ENCODE measurements around the gene PPAT. TPM values are rescaled to one million over a fixed set of nuclear protein-coding genes. Genes with fewer than 3 reads are reported as not detected.

Gene PPAT
- total and polyA plus RNA-seq, 2 experiments from 2014 or later, result 63.0 to 96.8 TPM

- TF ChIP-seq, protein P1, sequence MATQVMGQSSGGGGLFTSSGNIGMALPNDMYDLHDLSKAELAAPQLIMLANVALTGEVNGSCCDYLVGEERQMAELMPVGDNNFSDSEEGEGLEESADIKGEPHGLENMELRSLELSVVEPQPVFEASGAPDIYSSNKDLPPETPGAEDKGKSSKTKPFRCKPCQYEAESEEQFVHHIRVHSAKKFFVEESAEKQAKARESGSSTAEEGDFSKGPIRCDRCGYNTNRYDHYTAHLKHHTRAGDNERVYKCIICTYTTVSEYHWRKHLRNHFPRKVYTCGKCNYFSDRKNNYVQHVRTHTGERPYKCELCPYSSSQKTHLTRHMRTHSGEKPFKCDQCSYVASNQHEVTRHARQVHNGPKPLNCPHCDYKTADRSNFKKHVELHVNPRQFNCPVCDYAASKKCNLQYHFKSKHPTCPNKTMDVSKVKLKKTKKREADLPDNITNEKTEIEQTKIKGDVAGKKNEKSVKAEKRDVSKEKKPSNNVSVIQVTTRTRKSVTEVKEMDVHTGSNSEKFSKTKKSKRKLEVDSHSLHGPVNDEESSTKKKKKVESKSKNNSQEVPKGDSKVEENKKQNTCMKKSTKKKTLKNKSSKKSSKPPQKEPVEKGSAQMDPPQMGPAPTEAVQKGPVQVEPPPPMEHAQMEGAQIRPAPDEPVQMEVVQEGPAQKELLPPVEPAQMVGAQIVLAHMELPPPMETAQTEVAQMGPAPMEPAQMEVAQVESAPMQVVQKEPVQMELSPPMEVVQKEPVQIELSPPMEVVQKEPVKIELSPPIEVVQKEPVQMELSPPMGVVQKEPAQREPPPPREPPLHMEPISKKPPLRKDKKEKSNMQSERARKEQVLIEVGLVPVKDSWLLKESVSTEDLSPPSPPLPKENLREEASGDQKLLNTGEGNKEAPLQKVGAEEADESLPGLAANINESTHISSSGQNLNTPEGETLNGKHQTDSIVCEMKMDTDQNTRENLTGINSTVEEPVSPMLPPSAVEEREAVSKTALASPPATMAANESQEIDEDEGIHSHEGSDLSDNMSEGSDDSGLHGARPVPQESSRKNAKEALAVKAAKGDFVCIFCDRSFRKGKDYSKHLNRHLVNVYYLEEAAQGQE (IDR thresholded peaks at IDR 0.05; ENCODE audit: unreplicated experiment), result no peak
Measured at GRCh38 chr4:56345458-56345857, 90.0 kb downstream of the PPAT start (continued).

Other genes with a start within 250 kb of the PPAT start
- gene AASDH, start 48.1 kb downstream of the PPAT start, total RNA-seq (2014; rRNA removed; shearing (Covaris generic)), result 10.8 and 12.2 TPM in 2 replicates
- 35.6 and 38.4 TPM in 2 replicates for gene AASDH, start 48.1 kb downstream of the PPAT start, polyA plus RNA-seq (2016; fragmentation: Nextera tagmentation; extraction: Ambion mirVana)
- 366 and 390 TPM in 2 replicates for gene PAICS, start 645 bp upstream of the PPAT start, total RNA-seq (2014; rRNA removed; shearing (Covaris generic))
- 260 and 300 TPM in 2 replicates for gene PAICS, start 645 bp upstream of the PPAT start, polyA plus RNA-seq (2016; fragmentation: Nextera tagmentation; extraction: Ambion mirVana)
- gene SRP72, start 32.0 kb upstream of the PPAT start, total RNA-seq (2014; rRNA removed; shearing (Covaris generic)), result 73.1 and 84.6 TPM in 2 replicates
- gene SRP72, start 32.0 kb upstream of the PPAT start, polyA plus RNA-seq (2016; fragmentation: Nextera tagmentation; extraction: Ambion mirVana), result 114 and 174 TPM in 2 replicates
- not detected in 2 replicates for gene ARL9, start 70.2 kb upstream of the PPAT start, total RNA-seq (2014; rRNA removed; shearing (Covaris generic))
- 0.37 TPM in 2 replicates for gene ARL9, start 70.2 kb upstream of the PPAT start, polyA plus RNA-seq (2016; fragmentation: Nextera tagmentation; extraction: Ambion mirVana)
- gene HOPX, start 245.7 kb upstream of the PPAT start, total RNA-seq (2014; rRNA removed; shearing (Covaris generic)), result not detected in 2 replicates
- not detected in 2 replicates for gene HOPX, start 245.7 kb upstream of the PPAT start, polyA plus RNA-seq (2016; fragmentation: Nextera tagmentation; extraction: Ambion mirVana)

All from GM23338 (cell line).